HUES64 (cell line): ENCODE results near the gene LAMTOR3.

ENCODE experiments used
- H3K27ac ChIP-seq: 2 replicates; pipeline ENCODE4 v1.7.0; 2013; ENCODE audit warnings: low read depth, low read length, inconsistent platforms
- H3K27me3 ChIP-seq: 2 replicates; pipeline ENCODE4 v1.6.1; 2013; ENCODE audit warnings: mild to moderate bottlenecking, low read length; ENCODE audit not compliant: insufficient read depth
- H3K36me3 ChIP-seq: 2 replicates; pipeline ENCODE4 v1.6.1; 2013; ENCODE audit warnings: mild to moderate bottlenecking, low read length; ENCODE audit not compliant: insufficient read depth
- H3K4me1 ChIP-seq: 2 replicates; pipeline ENCODE4 v1.6.1; 2013; ENCODE audit warnings: mild to moderate bottlenecking, low read length, moderate library complexity; ENCODE audit not compliant: insufficient read depth
- H3K4me3 ChIP-seq: 2 replicates; pipeline ENCODE4 v1.5.1; 2013; ENCODE audit warnings: mild to moderate bottlenecking, low read length, moderate library complexity
- H3K9ac ChIP-seq: 2 replicates; pipeline ENCODE4 v1.6.1; 2013; ENCODE audit warnings: mild to moderate bottlenecking, low read depth, low read length
- H3K9me3 ChIP-seq: 2 replicates; pipeline ENCODE4 v1.6.1; 2013; ENCODE audit warnings: low read depth, low read length; ENCODE audit not compliant: insufficient read depth
- WGBS: fragments of 150-250, 120-280 bp; methylation state at CpG from one replicate; pipeline ENCODE4 v1.1.7; 2013; ENCODE audit warnings: missing lambda C conversion rate; 5-methylcytosine and 5-hydroxymethylcytosine counted together

The LAMTOR3 gene

DNA sequence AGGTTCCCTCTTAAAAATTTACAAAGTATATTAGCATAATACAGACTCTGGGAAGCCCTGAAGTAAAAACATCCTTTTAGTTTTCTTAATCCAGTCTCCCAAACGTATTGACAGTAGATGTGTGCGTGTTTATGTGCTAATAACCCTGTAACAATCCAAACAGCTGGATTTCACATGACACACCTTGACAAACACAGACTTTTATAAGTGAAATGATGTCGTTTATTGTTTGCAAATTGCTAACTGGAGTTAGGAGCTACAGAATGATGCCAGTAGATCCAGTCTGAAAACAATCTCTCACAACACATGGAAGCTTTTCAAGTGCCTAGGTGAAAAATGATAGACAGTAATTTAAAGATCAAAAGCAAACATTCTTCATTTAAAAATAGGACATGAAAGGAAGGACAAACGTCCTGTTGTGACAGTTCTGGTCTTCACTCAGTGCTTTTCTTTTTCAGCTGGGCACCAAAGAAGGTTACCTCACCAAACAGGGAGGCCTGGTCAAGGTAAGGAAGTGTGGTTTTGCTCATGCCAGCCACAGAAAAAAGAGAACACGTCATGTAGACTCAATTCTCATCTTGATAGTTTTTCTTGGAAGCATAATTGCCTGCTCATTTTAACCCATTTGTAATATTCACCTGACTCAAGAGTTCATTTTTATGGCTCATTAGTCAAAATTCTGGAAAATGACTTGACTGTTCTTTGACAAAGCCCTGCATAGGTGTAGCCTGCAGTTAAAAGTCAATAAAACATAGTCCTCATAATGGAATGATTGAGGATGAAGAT lies 32.9 kb downstream of the LAMTOR3 start:
- Histone ChIP-seq H3K4me3 (no peak overlapping the region), H3K27me3 (no peaks in the 10 kb centered on the region), H3K4me1 (no peaks in the 10 kb centered on the region), H3K9me3 (no peaks in the 10 kb centered on the region), H3K9ac (no peak overlapping the region), H3K27ac (no peak overlapping the region), H3K36me3 (no peaks in the 10 kb centered on the region)
- WGBS = 78% methylated on average over 4 of the region's 5 CpGs

GRCh38 chr4:99860521-99860920 lies 33.7 kb downstream of the LAMTOR3 start:
- no peaks in the 10 kb centered on the region for H3K9me3 ChIP-seq
- H3K4me1 ChIP-seq = no peaks in the 10 kb centered on the region
- no peak overlapping the region for H3K9ac ChIP-seq
- 100% methylated on average over 1 of the region's 2 CpGs for WGBS
- no peak overlapping the region for H3K27ac ChIP-seq
- no peak overlapping the region for H3K4me3 ChIP-seq
- H3K36me3 ChIP-seq = no peaks in the 10 kb centered on the region
- H3K27me3 ChIP-seq = no peaks in the 10 kb centered on the region

GRCh38 chr4:99859618-99860017 lies 34.6 kb downstream of the LAMTOR3 start:
- Histone ChIP-seq H3K9ac (no peak overlapping the region), H3K27ac (no peak overlapping the region), H3K9me3 (no peaks in the 10 kb centered on the region), H3K36me3 (no peaks in the 10 kb centered on the region), H3K4me3 (no peak overlapping the region), H3K4me1 (no peaks in the 10 kb centered on the region), H3K27me3 (no peaks in the 10 kb centered on the region)
- 95% methylated on average over 2 of the region's 2 CpGs for WGBS

- WGBS = 80% methylated on average over 3 of the region's 3 CpGs
- H3K4me1 ChIP-seq = no peaks in the 10 kb centered on the region
- H3K36me3 ChIP-seq = no peaks in the 10 kb centered on the region
Observed at GRCh38 chr4:99857307-99857706, 36.9 kb downstream of the LAMTOR3 start.

DNA sequence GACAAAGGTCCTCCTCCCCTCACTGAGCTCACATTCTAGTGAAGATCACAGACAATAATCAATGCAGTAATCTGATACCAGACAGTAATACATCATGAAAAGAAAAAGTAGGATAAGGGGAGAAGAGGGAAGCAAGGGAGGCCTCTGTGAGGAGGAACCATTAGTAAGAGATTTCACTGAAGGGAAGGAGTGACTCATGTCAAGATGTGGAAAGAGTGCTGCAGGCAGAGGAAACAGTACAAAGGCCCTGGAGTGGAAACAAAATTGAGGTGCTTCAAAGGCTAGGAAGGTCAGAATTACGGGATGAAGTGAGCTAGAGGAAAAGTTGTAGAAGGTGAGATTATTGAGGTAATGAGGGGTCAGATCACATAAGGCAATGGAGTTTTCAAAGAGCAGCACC lies 38.1 kb downstream of the LAMTOR3 start:
- H3K27ac ChIP-seq = no peak overlapping the region
- no peaks in the 10 kb centered on the region for H3K36me3 ChIP-seq
- H3K4me3 ChIP-seq = no peak overlapping the region
- H3K27me3 ChIP-seq = no peaks in the 10 kb centered on the region
- no peaks in the 10 kb centered on the region for H3K9me3 ChIP-seq
- no peak overlapping the region for H3K9ac ChIP-seq
- no peaks in the 10 kb centered on the region for H3K4me1 ChIP-seq
- 86% methylated on average over 1 of the region's 1 CpG for WGBS

More at GRCh38 chr4:99857307-99857706, 36.9 kb downstream of the LAMTOR3 start:
- no peak overlapping the region for H3K4me3 ChIP-seq
- H3K27ac ChIP-seq = no peak overlapping the region
- no peak overlapping the region for H3K9ac ChIP-seq
- H3K9me3 ChIP-seq = no peaks in the 10 kb centered on the region
- no peaks in the 10 kb centered on the region for H3K27me3 ChIP-seq

- H3K9ac ChIP-seq = no peak overlapping the region
- H3K9me3 ChIP-seq = no peaks in the 10 kb centered on the region
- H3K4me3 ChIP-seq = no peak overlapping the region
- H3K36me3 ChIP-seq = no peaks in the 10 kb centered on the region
- no peaks in the 10 kb centered on the region for H3K4me1 ChIP-seq
- H3K27ac ChIP-seq = no peak overlapping the region
- WGBS = 100% methylated on average over 1 of the region's 1 CpG
- H3K27me3 ChIP-seq = no peaks in the 10 kb centered on the region
Observed at GRCh38 chr4:99855678-99856077, 38.5 kb downstream of the LAMTOR3 start.

DNA sequence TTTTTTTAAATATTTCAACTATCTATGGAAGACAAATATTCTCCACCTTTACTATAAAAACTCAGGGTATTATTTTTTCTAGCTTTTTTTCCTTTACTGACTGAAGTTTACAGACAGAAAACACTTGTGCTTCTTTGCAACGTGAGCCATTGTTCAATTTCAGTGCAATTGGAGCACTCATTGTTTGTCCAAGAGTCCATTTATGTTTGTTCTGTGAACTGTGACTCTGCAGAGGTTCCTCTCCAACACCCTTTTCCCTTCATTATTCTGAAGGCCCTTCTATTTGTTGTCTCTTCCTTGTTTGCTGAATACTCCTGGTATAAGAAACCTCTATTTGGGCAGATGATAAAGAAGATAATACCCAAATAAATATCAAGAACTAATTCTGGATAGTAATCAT lies 40.2 kb downstream of the LAMTOR3 start:
- Histone ChIP-seq H3K27ac (no peak overlapping the region), H3K9me3 (no peaks in the 10 kb centered on the region), H3K4me3 (no peak overlapping the region), H3K4me1 (no peaks in the 10 kb centered on the region), H3K27me3 (no peaks in the 10 kb centered on the region), H3K36me3 (no peaks in the 10 kb centered on the region), H3K9ac (no peak overlapping the region)
- 86% methylated on average over 1 of the region's 1 CpG for WGBS

DNA sequence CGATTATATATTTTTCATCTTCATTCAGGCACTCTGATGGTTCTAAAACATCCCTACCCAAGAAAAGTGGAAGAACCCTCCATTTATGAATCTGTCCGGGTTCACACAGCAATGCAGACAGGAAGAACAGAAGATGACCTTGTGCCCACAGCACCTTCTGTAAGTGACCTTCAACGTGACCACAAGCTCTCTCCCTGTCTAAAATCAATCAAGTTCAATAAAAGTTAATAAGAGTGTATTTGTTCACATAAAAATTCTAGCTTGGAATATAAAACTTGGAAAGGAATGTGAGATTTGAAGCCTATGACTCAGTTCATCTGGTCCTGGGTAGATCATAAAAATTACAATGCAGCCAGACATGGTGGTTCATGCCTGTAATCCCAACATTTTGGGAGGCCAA lies 41.0 kb downstream of the LAMTOR3 start:
- 97% methylated on average over 2 of the region's 3 CpGs for WGBS

GRCh38 chr4:99852199-99852749 lies 42.0 kb downstream of the LAMTOR3 start:
- WGBS = 94% methylated on average over 3 of the region's 3 CpGs
- Histone ChIP-seq H3K9me3 (no peaks in the 10 kb centered on the region), H3K36me3 (no peaks in the 10 kb centered on the region), H3K4me3 (no peak overlapping the region), H3K27me3 (no peaks in the 10 kb centered on the region), H3K27ac (no peak overlapping the region), H3K4me1 (no peaks in the 10 kb centered on the region), H3K9ac (no peak overlapping the region)

More for the DNA sequence above, 41.0 kb downstream of the LAMTOR3 start:
- H3K9ac ChIP-seq = no peak overlapping the region
- no peak overlapping the region for H3K4me3 ChIP-seq
- no peaks in the 10 kb centered on the region for H3K27me3 ChIP-seq
- no peaks in the 10 kb centered on the region for H3K4me1 ChIP-seq
- H3K9me3 ChIP-seq = no peaks in the 10 kb centered on the region
- no peaks in the 10 kb centered on the region for H3K36me3 ChIP-seq
- no peak overlapping the region for H3K27ac ChIP-seq

GRCh38 chr4:99848591-99849001 lies 45.6 kb downstream of the LAMTOR3 start:
- Histone ChIP-seq H3K4me1 (no peaks in the 10 kb centered on the region), H3K27ac (no peak overlapping the region), H3K36me3 (no peaks in the 10 kb centered on the region), H3K9me3 (no peaks in the 10 kb centered on the region), H3K9ac (no peak overlapping the region), H3K27me3 (no peaks in the 10 kb centered on the region), H3K4me3 (no peak overlapping the region)
- 95% methylated on average over 4 of the region's 4 CpGs for WGBS

DNA sequence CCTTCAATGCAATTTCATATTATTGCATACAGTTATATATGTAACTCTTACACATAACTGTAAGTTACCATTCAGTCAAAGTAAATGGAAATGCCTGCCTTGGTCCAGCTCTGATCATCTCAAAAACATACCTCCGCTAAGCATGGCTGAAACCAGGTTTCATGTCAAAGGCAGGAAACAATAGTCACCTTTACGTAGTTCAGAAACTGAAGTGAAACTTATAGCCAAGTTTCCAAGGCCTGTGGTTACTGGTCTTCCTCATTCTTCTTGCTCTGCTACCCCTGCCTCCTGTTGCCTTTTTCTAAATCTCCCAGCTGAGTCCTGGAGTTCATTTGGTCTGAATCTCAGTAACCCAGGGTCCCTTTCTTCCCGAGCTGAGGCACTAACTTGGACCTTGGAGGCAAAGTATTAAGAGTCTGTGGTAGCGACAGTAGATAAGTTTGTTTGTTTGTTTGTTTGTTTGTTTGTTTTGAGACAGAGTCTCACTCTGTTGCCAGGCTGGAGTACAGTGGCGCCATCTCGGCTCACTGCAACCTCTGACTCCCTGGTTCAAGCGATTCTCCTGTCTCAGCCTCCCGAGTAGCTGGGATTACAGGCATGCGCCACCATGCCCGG lies 46.8 kb downstream of the LAMTOR3 start:
- H3K9me3 ChIP-seq = no peaks in the 10 kb centered on the region
- no peaks in the 10 kb centered on the region for H3K4me1 ChIP-seq
- H3K27me3 ChIP-seq = no peaks in the 10 kb centered on the region
- 85% methylated on average over 10 of the region's 10 CpGs for WGBS
- no peak overlapping the region for H3K9ac ChIP-seq
- H3K27ac ChIP-seq = no peak overlapping the region
- no peak overlapping the region for H3K4me3 ChIP-seq
- no peaks in the 10 kb centered on the region for H3K36me3 ChIP-seq
